Colonic mucosa (tissue), 4 donors: ENCODE results near the gene SPI1. TPM values are rescaled to one million over a fixed set of nuclear protein-coding genes. Genes with fewer than 3 reads are reported as not detected.

Experiments
- DNase-seq: peaks from one replicate; pipeline ENCODE4 v3.0.0-alpha.2; 2020
- H3K27ac ChIP-seq: fragments of 200-600 bp; one replicate; pipeline ENCODE4 v1.8.0; 2021
- H3K27me3 ChIP-seq: fragments of 200-600 bp; one replicate; pipeline ENCODE4 v1.8.0; 2021
- H3K36me3 ChIP-seq: fragments of 200-600 bp; one replicate; pipeline ENCODE4 v1.8.0; 2021
- H3K4me1 ChIP-seq: fragments of 200-600 bp; one replicate; pipeline ENCODE4 v1.8.0; 2021; ENCODE audit warnings: mild to moderate bottlenecking
- H3K4me3 ChIP-seq: fragments of 200-600 bp; one replicate; pipeline ENCODE4 v1.8.0; 2021
- H3K9ac ChIP-seq, 2 donors: one replicate each; pipeline ENCODE4 v1.7.0; 2013; ENCODE audit warnings: control low read depth in 2 of 2, low read depth in 2 of 2, low read length in 2 of 2
- H3K9me3 ChIP-seq: fragments of 200-600 bp; one replicate; pipeline ENCODE4 v1.8.0; 2021
- intact Hi-C: fragments of 100-400 bp; cut with DNase I; formaldehyde crosslinking; loops from one replicate; pipeline ENCODE4 v1.14.1; 2022
- total RNA-seq, 2 donors: library from RNA; stranded (reverse); fragmentation: NEBNext Ultra II Directional in 1 of 2; extraction: Animal tissue kit (Norgen Biotek cat#: 25700) in 1 of 2; gene quantifications; one replicate each; pipeline ENCODE4 v1.2.1, GENCODE V29; 2021
- TF ChIP-seq, protein P1 (sequence below): fragments of 200-600 bp; IDR thresholded peaks from one replicate; pipeline ENCODE4 v1.8.0; 2022; ENCODE audit warnings: antibody characterized with exemption, mild to moderate bottlenecking
- donor health status: healthy.
- donor health status: DM: no; HTN: no; CAD: no.
- donor health status: DM: no; HTN: no; CAD: no.

Gene SPI1
- total RNA-seq, 2 donors from 2014 or later = 4.7 to 11.9 TPM

DNA sequence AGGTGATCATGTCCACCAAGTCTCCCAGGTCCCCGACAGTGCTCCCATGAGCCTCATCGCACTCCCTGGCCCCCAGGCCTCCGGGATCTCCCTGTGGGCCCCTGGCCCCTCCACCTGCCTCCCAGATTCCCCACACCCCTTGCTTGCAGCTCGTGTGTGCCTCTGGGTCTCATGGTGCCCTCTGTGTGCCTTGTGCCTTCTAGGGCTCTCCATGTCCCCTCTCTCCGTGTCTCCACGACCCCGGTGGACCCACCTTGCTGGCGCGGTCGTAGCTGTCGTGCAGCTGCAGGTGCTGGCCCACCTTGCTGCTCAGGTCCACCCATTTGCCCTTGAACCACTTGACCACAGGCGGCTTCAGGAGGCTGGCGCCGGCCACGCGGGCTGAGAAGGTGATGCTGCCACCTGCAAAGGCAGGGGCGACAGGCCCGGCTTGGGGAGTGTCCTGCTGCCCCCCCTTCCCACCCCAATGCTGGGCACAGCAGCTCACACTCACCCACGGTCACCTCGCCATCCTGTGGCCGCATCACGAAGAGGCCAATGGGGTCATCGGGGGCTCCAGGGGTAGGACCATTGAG, 28.7 kb downstream of the SPI1 start:
- no peak overlapping the region for H3K4me3 ChIP-seq
- no peaks in the 10 kb centered on the region for H3K27me3 ChIP-seq
- no peaks in the 10 kb centered on the region for H3K9me3 ChIP-seq
- intact Hi-C loops = loop anchor here (10.0 kb wide), 1 partner anchor 465 kb away; no protein-coding TSS in a partner anchor
- H3K27ac ChIP-seq = no peak overlapping the region
- TF ChIP-seq, protein P1, sequence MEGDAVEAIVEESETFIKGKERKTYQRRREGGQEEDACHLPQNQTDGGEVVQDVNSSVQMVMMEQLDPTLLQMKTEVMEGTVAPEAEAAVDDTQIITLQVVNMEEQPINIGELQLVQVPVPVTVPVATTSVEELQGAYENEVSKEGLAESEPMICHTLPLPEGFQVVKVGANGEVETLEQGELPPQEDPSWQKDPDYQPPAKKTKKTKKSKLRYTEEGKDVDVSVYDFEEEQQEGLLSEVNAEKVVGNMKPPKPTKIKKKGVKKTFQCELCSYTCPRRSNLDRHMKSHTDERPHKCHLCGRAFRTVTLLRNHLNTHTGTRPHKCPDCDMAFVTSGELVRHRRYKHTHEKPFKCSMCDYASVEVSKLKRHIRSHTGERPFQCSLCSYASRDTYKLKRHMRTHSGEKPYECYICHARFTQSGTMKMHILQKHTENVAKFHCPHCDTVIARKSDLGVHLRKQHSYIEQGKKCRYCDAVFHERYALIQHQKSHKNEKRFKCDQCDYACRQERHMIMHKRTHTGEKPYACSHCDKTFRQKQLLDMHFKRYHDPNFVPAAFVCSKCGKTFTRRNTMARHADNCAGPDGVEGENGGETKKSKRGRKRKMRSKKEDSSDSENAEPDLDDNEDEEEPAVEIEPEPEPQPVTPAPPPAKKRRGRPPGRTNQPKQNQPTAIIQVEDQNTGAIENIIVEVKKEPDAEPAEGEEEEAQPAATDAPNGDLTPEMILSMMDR = no peak
- DNase-seq = no peak
- no peaks in the 10 kb centered on the region for H3K36me3 ChIP-seq
- H3K9ac ChIP-seq = no peak overlapping the region
- no peaks in the 10 kb centered on the region for H3K4me1 ChIP-seq

DNA sequence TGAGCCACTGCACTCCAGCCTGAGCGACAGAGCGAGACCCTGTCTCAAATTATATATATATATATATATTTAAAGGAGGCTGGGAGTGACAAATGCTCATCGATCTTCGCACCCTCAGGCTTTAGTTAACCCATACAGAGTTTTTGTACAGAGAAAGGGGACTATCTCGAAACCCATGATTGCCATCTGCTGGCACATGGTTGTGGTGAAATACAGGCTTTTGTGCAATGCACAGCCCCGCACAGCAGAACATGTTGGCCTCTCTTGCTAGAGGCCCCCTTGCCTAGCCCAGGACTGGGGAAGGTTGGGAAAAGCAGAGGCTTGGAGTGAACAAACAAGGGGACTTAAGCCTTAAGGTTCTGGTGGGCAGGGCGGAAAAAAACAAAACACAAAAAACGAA, 29.5 kb downstream of the SPI1 start:
- intact Hi-C loops = no loop called here
- no peak for DNase-seq
- Histone ChIP-seq H3K9ac (no peak overlapping the region), H3K9me3 (no peaks in the 10 kb centered on the region), H3K27me3 (no peaks in the 10 kb centered on the region), H3K27ac (no peak overlapping the region), H3K4me1 (no peaks in the 10 kb centered on the region), H3K4me3 (no peak overlapping the region), H3K36me3 (no peaks in the 10 kb centered on the region)
- TF ChIP-seq, protein P1 = no peak

DNA sequence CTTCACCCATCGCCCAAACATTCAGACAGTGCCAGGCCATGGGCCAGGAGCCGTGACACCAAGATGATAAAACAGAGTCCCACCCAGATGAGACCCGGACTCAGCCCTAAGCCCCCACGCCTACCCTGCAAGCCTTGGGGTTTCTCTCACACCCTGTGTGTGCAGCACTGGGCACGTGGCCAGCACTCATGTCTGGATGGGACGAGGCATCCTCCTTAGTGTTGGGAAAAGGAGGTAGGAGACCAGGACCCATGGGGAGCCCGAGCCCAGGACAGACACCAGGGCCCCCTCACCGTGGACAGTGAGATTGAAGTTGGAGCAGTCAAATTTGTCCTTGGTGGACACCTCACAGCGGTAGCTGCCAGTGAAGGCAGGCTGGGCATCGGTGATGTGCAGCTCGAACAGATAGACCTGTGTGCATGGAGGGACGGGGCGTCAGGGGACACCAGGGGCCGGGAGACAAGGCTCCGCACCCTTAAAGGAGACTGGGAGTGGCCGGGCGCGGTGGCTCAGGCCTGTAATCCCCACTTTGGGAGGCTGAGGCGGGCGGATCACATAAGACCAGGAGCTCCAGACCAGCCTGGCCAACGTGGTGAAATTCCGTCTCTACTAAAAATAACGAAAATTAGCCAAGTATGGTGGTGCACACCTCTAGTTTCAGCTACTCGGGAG, 30.1 kb downstream of the SPI1 start:
- H3K27me3 ChIP-seq = no peaks in the 10 kb centered on the region
- no peak overlapping the region for H3K4me3 ChIP-seq
- TF ChIP-seq, protein P1 = no peak
- H3K4me1 ChIP-seq = no peaks in the 10 kb centered on the region
- intact Hi-C loops = no loop called here
- DNase-seq = no peak
- no peak overlapping the region for H3K9ac ChIP-seq
- no peak overlapping the region for H3K27ac ChIP-seq
- H3K36me3 ChIP-seq = no peaks in the 10 kb centered on the region
- H3K9me3 ChIP-seq = no peaks in the 10 kb centered on the region

DNA sequence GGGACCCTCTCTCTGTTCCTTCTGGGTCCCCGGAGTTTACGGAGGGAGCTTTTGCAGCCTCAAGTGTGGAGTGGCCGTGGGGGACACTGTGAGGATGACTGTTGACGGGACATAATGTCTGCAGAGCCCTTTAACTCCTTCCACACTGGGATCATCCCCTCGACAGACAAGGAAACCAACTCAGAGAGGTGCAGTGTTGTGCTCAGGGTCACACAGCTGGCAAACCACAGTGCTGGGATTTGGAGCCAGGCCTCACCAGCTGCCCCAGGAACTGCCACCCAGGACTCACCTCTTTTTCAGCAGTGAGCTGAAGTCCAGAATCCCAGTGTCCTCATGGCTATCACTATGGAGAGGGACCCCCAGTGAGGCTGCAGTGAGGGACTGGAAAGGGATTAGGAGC, 31.2 kb downstream of the SPI1 start:
- Histone ChIP-seq H3K4me3 (no peak overlapping the region), H3K36me3 (no peaks in the 10 kb centered on the region), H3K27ac (no peak overlapping the region), H3K9me3 (no peaks in the 10 kb centered on the region), H3K27me3 (no peaks in the 10 kb centered on the region), H3K9ac (no peak overlapping the region), H3K4me1 (no peaks in the 10 kb centered on the region)
- no peak for DNase-seq
- intact Hi-C loops = no loop called here
- TF ChIP-seq, protein P1 = no peak

DNA sequence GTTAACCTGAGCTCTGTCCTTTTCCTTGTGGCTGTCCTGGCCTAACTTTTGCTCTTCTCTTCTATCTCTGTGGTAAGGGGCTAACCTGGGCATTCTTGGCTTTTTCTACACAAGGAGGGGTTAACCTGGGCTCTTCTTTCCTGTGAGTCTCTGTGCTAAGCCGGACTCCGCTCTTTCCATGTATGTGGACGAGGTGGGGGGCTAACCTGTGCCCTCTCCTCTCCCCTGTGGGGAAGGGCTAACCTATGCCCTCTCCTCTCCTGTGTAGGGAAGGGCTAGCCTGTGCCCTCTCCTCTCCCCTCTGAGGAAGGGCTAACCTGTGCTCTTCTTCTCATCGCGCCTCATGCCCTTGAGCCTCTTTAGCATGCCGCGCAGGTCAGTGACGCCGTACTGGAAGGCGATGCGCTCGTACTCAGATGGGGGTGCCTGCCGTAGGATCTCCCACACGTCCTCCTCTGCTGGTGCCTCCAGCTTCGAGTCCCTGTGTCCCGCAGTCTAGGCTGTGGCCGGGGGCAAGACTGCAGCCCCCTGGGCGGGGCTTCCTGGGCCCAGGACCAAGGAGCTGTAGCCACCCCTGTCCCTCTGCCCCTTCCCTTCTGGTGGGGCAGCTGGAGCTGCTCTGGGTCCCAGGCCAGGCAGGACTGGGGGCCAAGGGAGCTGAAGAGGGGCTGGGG, 32.3 kb downstream of the SPI1 start:
- Histone ChIP-seq H3K4me3 (no peak overlapping the region), H3K9me3 (no peaks in the 10 kb centered on the region), H3K4me1 (no peaks in the 10 kb centered on the region), H3K27me3 (no peaks in the 10 kb centered on the region), H3K36me3 (no peaks in the 10 kb centered on the region), H3K9ac (no peak overlapping the region), H3K27ac (no peak overlapping the region)
- TF ChIP-seq, protein P1 = no peak
- intact Hi-C loops = no loop called here
- no peak for DNase-seq
